ENCODE results near the gene SIVA1.

The SIVA1 gene

DNA sequence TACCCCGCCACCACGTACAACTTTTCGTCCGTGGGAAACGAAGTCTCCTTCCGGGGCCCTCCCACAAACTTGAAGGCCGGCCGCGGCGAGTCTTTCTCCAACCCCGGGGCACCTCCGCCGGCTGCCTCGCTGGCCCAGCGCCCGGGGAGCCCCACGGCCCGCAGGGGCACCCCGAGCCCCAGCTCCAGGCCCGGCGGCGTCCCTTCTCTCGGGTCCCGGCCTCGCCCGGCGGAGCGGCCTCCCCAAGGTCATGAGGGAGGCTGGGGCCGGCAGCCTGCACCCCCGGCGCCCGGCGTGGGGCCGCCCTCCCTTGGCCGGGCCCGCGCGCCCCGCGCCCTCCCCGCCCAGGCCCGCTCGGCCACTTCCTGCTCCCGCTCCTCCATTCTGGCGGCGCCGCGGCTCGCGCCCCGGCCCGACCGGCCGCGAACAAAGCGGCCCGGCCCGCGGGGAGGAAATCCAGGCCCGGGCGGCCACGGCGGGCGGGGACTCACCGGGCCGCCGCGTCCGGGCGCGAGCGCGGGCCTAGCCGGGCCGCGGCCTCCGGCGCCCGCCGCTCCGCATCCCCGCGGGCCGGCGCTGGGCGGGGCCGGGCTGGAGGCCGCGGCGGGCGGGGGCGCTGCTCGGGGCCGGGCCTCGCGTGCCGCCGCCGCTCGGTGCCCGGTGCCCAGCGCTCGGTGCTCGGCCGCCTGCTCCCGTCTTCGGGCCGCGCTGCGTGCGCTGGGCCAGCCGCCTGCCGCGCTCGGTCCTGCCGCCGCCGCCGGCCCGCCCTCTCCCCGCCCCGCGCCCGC is 42.2 kb downstream of the SIVA1 start, which contains the start of gene AKT1:
TSS of gene AKT1 (minus strand) at position 756 of the 788 bp plus-strand sequence. CDS start 3,105 bp downstream, outside the sequence.
- Mint-ChIP-seq H3K27ac (peak within 1 kb of the TSS; percentile 83), H3K36me3 (no peaks in the 10 kb centered on the region), H3K27me3 (no peaks in the 10 kb centered on the region), H3K4me1 (ENCODE audit: low read depth) (peaks cover 44% of the 10 kb centered on the region), H3K4me3 (peak within 1 kb of the TSS; percentile 91), H3K9me3 (ENCODE audit: low read depth) (no peaks in the 10 kb centered on the region)

DNA sequence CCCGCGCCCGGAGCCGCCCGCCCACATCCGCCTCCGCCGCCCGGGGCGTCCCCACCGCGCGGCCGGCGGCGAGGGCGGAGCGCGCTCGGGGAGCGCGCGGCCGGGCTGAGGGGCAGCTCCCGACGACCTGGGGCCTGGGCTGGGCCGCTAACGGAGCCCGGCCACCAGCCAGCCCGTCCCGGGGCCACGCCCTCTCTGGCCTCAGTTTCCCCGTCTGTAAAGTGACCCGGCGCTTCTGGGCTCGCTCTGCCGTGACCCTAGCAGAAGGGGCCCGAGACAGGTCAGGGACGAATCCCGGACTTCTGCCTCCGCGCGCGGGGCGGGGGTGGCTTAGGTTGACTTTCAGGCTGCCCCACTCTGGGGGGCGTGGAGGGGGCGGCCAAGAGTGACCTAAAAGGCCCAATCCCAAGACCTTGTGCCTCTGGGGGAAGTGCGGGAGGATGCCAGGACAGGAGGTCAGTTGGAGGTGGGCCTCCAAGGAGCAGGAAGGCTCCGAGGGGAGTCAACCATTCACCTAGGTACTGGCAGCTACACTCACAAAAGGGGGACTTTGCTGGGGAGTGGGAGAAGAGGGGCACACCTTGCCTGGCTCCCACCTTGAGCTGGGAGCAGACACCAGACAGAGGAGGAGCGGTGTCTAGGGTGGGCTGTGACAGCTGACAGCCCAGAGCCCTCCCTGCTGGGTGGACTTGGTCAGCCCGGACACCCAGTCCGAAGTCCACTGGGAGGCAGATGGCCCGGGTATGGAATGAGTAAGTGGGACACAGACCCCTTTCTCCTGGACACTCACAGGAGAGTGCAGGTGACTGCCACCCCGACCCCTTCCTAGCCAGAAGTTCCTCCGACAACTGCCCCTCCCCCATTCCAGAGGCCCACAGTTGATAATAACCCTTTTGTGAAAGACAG is 43.1 kb downstream of the SIVA1 start:
- H3K36me3 Mint-ChIP-seq, result no peaks in the 10 kb centered on the region
- H3K4me1 Mint-ChIP-seq (ENCODE audit: low read depth), result peaks cover 41% of the 10 kb centered on the region
- H3K4me3 Mint-ChIP-seq, result peak overlapping the region; percentile 73
- no peaks in the 10 kb centered on the region for H3K27me3 Mint-ChIP-seq
- peak overlapping the region; percentile 66 for H3K27ac Mint-ChIP-seq
- H3K9me3 Mint-ChIP-seq (ENCODE audit: low read depth), result no peaks in the 10 kb centered on the region

DNA sequence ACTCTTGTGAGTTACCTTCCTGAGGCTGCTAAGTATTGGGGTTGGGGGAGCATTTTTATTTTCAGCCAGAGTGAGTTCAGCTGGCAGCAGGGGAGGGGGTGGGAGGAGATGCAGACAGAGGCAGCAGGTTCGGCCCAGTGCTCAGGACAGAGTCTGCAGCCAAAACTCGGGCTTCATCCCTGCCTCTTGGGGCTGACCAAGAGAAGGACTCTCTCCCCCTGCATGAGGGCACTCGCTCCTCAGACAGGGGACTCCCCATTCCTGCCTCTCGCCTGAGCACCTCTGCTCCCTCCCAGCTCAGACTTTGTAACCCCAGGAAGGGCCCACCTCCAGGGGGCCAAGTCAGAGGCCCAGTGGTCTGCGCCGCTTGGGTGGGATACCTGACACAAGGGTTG is 43.7 kb downstream of the SIVA1 start:
- Mint-ChIP-seq H3K27ac (peak overlapping the region; percentile 66), H3K4me1 (ENCODE audit: low read depth) (peaks cover 42% of the 10 kb centered on the region), H3K27me3 (no peaks in the 10 kb centered on the region), H3K36me3 (no peaks in the 10 kb centered on the region), H3K9me3 (ENCODE audit: low read depth) (no peaks in the 10 kb centered on the region), H3K4me3 (peak overlapping the region; percentile 73)

DNA sequence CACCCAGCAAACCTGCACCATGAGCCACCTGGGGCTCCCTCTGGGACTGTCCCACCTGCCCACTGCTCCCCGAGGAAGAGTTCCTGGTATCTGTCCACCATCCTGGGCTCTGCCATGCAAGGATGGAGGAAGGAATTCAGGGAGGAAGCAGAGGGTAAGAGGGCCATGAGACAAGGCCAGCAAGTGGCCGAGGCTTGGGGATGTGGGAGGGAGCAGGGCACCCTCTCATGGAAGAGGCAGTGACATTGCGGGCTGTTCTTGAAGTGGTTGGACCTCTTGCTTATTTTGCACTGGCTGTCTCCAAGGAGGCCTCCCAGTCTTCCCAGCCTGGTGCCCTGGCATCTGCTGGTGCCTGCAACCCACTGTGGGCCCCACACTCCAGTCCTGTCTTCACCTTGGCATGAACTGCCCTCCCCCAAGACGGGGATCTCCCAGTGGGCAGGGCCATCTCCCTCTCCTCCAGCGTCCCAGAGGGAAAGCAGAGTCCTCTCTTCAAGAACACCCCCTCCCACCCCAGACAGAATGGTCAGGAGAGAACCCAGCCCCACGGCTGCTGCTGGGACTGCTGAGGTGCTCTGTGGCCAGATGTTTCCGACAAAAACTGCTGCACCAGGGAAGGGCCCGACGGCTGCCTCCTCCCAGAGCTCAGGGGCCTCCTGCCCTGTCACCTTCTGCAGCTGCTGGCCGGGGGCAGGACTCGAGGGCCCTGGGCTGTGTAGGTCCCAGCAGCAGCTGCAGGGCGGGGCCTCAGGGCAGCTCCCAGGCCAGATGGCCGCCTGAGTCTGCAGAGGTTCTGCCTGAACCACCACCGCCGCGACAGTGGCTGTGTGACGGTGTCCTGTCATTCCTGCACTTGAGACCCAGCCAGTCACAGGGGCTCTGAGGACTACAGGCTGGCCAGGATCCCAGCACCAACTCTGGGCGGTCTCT is 44.4 kb downstream of the SIVA1 start:
- Mint-ChIP-seq H3K4me3 (peak overlapping the region; percentile 51), H3K4me1 (ENCODE audit: low read depth) (peaks cover 46% of the 10 kb centered on the region), H3K27ac (no peak overlapping the region), H3K9me3 (ENCODE audit: low read depth) (no peaks in the 10 kb centered on the region), H3K27me3 (no peaks in the 10 kb centered on the region), H3K36me3 (no peaks in the 10 kb centered on the region)

DNA sequence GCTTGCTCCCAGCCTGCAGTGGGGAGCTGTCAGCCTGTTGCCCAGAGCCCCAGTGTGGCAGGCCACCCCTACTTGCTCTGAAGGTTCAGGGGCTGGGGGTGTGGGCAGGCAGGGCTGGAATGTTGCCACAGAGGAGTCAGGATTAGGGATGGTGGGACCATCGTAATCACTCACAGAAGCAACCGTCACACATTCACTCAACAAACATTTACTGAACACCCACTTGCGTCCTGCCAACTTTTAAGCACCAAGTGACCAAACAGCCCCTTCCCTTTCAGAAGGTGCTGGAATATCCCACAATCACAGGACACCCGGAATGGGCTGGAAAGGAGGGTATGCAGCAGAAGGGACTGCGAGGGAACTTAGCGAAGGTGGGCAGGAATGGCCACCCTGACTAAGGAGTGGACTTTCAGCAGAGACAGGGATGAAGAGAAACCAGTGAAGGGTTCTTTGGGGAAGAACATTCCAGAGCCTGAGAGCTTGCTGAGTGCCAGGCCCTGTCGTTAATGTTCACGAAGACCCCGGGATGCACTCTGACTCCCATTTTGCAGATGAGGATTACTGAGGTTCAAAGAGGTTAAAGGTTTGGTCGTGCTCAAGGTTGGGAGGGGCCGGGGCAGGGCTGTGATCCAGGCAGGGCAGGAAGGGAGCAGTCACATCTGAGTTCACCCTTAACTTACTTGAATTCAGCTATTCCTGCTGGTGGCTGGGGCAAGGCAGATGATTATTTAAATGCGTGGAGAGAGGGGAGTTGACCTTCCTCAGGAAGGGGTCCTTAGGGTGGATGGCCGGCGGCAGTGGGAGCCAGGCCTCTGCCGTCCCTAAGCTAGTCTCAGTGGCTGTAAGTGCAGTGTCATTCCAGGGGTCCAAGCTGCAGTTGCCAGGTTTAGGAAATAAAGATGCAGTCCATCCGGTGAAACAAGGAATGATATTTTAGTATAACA is 45.6 kb downstream of the SIVA1 start:
- Mint-ChIP-seq H3K27ac (peak overlapping the region; percentile 8), H3K4me3 (peak overlapping the region; percentile 74), H3K9me3 (ENCODE audit: low read depth) (no peaks in the 10 kb centered on the region), H3K4me1 (ENCODE audit: low read depth) (peaks cover 41% of the 10 kb centered on the region), H3K27me3 (no peaks in the 10 kb centered on the region), H3K36me3 (no peaks in the 10 kb centered on the region)

DNA sequence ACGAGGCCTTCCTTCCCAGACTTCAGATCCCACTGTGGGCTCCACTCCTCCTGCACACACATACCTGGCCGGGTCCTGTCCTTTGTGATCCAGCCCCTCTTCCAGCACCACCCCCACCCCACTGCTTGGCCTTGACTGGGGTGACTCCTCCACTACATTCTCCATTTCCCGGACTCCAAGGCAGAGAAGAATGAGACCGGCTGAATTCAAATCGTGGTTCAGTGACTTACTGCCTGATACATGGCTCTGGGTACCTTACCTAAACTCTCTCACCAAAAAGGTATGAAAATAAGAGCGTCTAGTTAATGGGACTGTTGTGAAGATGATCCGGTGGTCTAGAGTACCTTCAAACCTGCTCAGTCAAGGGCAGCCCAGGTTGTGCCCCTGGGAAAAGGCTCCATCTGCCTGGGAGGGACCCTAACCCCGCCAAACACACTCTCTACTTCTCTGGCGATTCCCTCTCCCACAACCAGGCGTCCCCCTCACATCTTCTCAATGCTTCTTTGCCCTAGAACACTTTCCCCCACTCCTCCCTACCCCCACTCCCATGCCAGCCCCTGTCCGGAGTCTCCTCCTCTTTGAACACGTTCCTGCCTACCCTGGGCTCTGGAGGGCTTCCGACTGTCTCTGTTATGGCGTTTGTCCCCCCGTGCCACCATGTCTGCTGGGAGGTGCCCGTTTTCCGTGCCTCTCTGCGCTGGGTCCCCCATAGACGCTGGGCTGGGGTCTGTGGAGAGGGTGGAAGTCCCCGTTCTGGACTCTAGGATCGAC is 46.5 kb downstream of the SIVA1 start:
- no peaks in the 10 kb centered on the region for H3K36me3 Mint-ChIP-seq
- H3K27me3 Mint-ChIP-seq, result no peaks in the 10 kb centered on the region
- peak overlapping the region; percentile 74 for H3K4me3 Mint-ChIP-seq
- H3K9me3 Mint-ChIP-seq (ENCODE audit: low read depth), result no peaks in the 10 kb centered on the region
- H3K4me1 Mint-ChIP-seq (ENCODE audit: low read depth), result peaks cover 37% of the 10 kb centered on the region
- H3K27ac Mint-ChIP-seq, result peak overlapping the region; percentile 46

- peak overlapping the region; percentile 74 for H3K4me3 Mint-ChIP-seq
- H3K4me1 Mint-ChIP-seq (ENCODE audit: low read depth), result peaks cover 35% of the 10 kb centered on the region
- no peaks in the 10 kb centered on the region for H3K36me3 Mint-ChIP-seq
- H3K27ac Mint-ChIP-seq, result peak overlapping the region; percentile 46
- no peaks in the 10 kb centered on the region for H3K9me3 Mint-ChIP-seq (ENCODE audit: low read depth)
- H3K27me3 Mint-ChIP-seq, result no peaks in the 10 kb centered on the region
Measured at GRCh38 chr14:104800015-104800770, 47.2 kb downstream of the SIVA1 start.

GRCh38 chr14:104800771-104801519 is 48.0 kb downstream of the SIVA1 start, which contains the start of gene ZBTB42:
ZBTB42 (plus strand) TSS chr14:104801101; CDS start chr14:104801198, 97 bp downstream.
- Mint-ChIP-seq H3K36me3 (no peaks in the 10 kb centered on the region), H3K9me3 (ENCODE audit: low read depth) (no peaks in the 10 kb centered on the region), H3K27me3 (no peaks in the 10 kb centered on the region), H3K4me1 (ENCODE audit: low read depth) (peaks cover 35% of the 10 kb centered on the region), H3K27ac (peak within 1 kb of the TSS; percentile 58), H3K4me3 (peak within 1 kb of the TSS; percentile 89)

- Mint-ChIP-seq H3K4me3 (peak overlapping the region; percentile 89), H3K4me1 (ENCODE audit: low read depth) (peaks cover 28% of the 10 kb centered on the region), H3K27ac (no peak overlapping the region), H3K27me3 (no peaks in the 10 kb centered on the region), H3K36me3 (no peaks in the 10 kb centered on the region), H3K9me3 (ENCODE audit: low read depth) (no peaks in the 10 kb centered on the region)
Measured at GRCh38 chr14:104801520-104802393, 48.8 kb downstream of the SIVA1 start.

- Mint-ChIP-seq H3K27ac (no peak overlapping the region), H3K27me3 (no peaks in the 10 kb centered on the region), H3K4me1 (ENCODE audit: low read depth) (peaks cover 27% of the 10 kb centered on the region), H3K9me3 (ENCODE audit: low read depth) (no peaks in the 10 kb centered on the region), H3K36me3 (no peaks in the 10 kb centered on the region), H3K4me3 (peak overlapping the region; percentile 59)
Measured at GRCh38 chr14:104802394-104803184, 49.6 kb downstream of the SIVA1 start.

Data from activated naive CD8-positive, alpha-beta T cell (primary cell).